ENCODE data around the gene PYROXD2.

- TF ChIP-seq EZH2 (IDR thresholded peaks at IDR 0.05; ENCODE audit: borderline replicate concordance, insufficient read depth, low read length, poor library complexity, severe bottlenecking) (no peak), CTCF (IDR thresholded peaks at IDR 0.05; ENCODE audit: poor library complexity, severe bottlenecking) (no peak), TAF1 (IDR thresholded peaks at IDR 0.05; ENCODE audit: low read depth) (no peak), POLR2AphosphoS5 (IDR thresholded peaks at IDR 0.05) (no peak), RAD21 (conservative IDR thresholded peaks at IDR 0.05) (no peak), MXI1 (conservative IDR thresholded peaks at IDR 0.05; ENCODE audit: poor library complexity, severe bottlenecking) (no peak)
- TF ChIP-seq, protein P1, sequence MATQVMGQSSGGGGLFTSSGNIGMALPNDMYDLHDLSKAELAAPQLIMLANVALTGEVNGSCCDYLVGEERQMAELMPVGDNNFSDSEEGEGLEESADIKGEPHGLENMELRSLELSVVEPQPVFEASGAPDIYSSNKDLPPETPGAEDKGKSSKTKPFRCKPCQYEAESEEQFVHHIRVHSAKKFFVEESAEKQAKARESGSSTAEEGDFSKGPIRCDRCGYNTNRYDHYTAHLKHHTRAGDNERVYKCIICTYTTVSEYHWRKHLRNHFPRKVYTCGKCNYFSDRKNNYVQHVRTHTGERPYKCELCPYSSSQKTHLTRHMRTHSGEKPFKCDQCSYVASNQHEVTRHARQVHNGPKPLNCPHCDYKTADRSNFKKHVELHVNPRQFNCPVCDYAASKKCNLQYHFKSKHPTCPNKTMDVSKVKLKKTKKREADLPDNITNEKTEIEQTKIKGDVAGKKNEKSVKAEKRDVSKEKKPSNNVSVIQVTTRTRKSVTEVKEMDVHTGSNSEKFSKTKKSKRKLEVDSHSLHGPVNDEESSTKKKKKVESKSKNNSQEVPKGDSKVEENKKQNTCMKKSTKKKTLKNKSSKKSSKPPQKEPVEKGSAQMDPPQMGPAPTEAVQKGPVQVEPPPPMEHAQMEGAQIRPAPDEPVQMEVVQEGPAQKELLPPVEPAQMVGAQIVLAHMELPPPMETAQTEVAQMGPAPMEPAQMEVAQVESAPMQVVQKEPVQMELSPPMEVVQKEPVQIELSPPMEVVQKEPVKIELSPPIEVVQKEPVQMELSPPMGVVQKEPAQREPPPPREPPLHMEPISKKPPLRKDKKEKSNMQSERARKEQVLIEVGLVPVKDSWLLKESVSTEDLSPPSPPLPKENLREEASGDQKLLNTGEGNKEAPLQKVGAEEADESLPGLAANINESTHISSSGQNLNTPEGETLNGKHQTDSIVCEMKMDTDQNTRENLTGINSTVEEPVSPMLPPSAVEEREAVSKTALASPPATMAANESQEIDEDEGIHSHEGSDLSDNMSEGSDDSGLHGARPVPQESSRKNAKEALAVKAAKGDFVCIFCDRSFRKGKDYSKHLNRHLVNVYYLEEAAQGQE (IDR thresholded peaks at IDR 0.05; ENCODE audit: borderline replicate concordance), result no peak
Measured at GRCh38 chr10:98416606-98417388, 1.8 kb upstream of the PYROXD2 start.

Measured in neural cell (in vitro differentiated cells).